Measurements from ENCODE around the gene MIGA2. TPM values are rescaled to one million over a fixed set of nuclear protein-coding genes. Genes with fewer than 3 reads are reported as not detected.

Gene MIGA2, protein sequence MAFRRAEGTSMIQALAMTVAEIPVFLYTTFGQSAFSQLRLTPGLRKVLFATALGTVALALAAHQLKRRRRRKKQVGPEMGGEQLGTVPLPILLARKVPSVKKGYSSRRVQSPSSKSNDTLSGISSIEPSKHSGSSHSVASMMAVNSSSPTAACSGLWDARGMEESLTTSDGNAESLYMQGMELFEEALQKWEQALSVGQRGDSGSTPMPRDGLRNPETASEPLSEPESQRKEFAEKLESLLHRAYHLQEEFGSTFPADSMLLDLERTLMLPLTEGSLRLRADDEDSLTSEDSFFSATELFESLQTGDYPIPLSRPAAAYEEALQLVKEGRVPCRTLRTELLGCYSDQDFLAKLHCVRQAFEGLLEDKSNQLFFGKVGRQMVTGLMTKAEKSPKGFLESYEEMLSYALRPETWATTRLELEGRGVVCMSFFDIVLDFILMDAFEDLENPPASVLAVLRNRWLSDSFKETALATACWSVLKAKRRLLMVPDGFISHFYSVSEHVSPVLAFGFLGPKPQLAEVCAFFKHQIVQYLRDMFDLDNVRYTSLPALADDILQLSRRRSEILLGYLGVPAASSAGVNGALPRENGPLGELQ
- 3.1 TPM in 2 replicates for polyA plus RNA-seq

DNA sequence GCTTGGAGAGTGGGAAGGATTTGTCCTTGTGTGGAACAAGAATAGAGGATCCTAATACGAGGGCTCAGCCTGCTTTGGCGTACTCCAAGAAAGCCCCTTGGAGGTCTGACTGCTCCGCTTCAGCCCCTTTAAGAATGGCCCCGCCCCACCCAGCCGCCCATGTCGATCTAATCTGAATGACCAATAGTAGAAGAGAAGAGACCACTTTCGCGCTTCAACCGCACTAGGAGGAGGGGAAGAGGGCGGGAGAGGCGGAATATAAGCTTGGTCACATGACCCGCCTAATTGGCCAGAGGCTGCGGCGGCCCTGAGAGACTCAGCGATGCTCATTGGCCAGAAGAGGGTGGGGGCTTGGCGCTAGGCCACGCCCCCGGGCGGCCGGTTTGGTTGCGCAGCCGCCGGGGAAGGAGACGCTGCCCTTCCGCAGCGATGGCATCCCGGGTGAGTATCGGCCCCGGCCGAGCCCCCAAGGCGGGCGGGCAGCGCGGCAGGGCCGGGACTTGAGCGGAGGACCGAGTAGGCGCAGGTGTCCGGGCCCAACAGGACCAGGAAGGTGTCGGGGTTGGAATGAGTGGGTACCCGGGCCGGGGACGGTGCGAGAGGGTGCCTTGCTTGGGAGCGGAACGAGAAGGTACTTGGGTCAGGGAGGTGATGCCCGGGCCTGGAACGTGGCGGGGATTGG, at the start of gene MIGA2:
MIGA2 (plus strand) TSS at position 386 of the 682 bp plus-strand sequence. CDS start 3,969 bp downstream, outside the sequence.

DNA sequence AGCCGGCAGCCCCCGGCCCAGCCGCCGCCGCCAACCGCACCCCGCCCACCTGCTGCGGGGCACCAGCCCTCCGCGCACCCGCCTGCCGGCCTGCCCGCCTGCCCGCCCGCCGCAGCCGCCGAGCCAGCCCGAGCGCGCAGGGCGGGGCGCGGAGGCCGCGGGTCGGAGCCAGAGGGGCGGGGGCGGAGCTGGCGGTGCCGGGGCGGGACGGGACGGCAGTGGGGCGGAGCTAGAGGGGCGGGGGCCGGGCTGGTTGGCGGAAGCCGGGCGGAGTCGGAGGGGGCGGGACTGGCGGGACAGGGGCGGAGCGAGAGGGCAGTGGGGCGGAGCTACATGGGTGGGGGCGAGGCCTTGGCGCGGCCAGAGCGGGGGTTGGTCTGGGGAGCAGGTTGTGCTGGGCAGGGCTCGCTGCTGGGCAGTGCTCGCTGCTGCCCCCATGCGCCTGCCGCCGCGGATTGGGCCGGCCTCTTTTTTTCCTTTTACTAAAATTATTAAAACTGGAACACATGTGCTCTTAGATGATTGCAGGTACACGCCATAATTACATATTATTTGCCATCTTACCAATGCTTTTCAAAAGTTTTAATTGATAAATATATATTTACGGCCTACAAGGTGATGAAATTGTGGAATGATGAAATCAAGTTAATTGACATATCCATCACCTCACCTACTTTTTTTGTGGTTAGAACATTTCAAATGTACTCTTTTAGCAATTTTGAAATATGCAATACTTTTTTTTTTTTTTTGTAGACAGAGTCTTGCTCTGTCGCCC, 8.0 kb upstream of the MIGA2 start, which contains the start of gene SH3GLB2:
SH3GLB2 (minus strand) TSS at position 140 of the 775 bp plus-strand sequence. CDS start 177 bp downstream, outside the sequence.

GRCh38 chr9:129080601-129081387, 44.4 kb downstream of the MIGA2 start, which contains the start of gene DOLPP1:
TSS of gene DOLPP1 (plus strand) at chr9:129081111. CDS start at chr9:129081132, 21 bp downstream.

DNA sequence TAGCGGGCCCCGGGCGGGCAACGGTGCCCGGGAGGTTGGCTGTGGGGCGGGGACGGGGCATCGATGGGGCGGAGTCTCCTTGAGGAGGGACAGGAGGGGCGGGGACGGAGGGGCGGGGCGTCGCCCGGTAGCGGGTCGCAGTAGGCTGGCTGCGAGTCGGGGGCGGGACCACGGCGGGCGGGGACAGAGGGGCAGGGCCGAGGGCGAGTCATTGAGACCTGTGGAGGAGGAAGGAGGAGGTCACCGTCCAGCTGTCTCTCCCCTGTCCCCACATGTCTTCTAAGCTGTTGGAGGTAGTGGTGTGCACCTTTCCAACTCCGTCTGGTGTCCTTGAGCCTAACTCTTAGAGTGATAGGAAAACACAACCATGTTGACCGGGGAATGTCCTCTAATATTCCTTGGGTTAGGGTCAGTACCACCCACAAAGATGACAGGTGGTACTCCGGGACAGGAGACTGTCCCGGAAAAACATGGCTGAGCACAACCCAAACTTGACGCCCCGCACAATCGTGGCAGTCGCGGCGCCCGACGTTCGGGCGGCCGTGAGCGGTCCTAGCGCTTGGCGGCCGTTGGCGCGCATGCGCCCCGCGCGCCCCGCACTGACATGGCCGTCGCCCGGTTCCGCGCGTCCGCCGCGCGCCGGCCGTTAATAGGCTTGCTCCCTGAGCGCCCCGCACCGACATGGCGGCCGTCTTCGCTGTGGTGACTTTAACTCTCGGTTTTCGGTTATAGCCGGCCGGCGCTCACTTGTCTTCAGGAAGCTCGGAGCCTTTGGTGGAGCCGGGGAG, 74.5 kb downstream of the MIGA2 start, which contains the start of the genes CRAT and PTPA:
CRAT (minus strand) TSS at position 54 of the 788 bp plus-strand sequence. CDS start 284 bp downstream, outside the sequence.
PTPA (plus strand) TSS at position 676 of the 788 bp plus-strand sequence. CDS start 186 bp downstream, outside the sequence.

Other genes with a start within 250 kb of the MIGA2 start
- gene TBC1D13, start 249.4 kb upstream of the MIGA2 start, polyA plus RNA-seq, result 2.0 and 2.6 TPM in 2 replicates
- 8.6 and 12.4 TPM in 2 replicates for gene ENDOG, start 218.1 kb upstream of the MIGA2 start, polyA plus RNA-seq
- 5.4 and 9.8 TPM in 2 replicates for gene SPOUT1, start 206.8 kb upstream of the MIGA2 start, polyA plus RNA-seq
- 12.4 and 14.1 TPM in 2 replicates for gene KYAT1, start 154.7 kb upstream of the MIGA2 start, polyA plus RNA-seq
- gene LRRC8A, start 154.5 kb upstream of the MIGA2 start, polyA plus RNA-seq, result 10.3 and 11.2 TPM in 2 replicates
- gene PHYHD1, start 115.6 kb upstream of the MIGA2 start, polyA plus RNA-seq, result 4.6 TPM in 1 of 2 replicates, not detected in the other
- gene DOLK, start 89.0 kb upstream of the MIGA2 start, polyA plus RNA-seq, result 16.7 and 20.3 TPM in 2 replicates
- 8.6 and 11.3 TPM in 2 replicates for gene NUP188, start 88.9 kb upstream of the MIGA2 start, polyA plus RNA-seq
- gene SH3GLB2, start 8.3 kb upstream of the MIGA2 start, polyA plus RNA-seq, result 1.6 and 3.5 TPM in 2 replicates
- 12.8 and 19.5 TPM in 2 replicates for gene DOLPP1, start 44.5 kb downstream of the MIGA2 start, polyA plus RNA-seq
- 2.7 and 3.8 TPM in 2 replicates for gene CRAT, start 74.2 kb downstream of the MIGA2 start, polyA plus RNA-seq
- 13.9 and 22.8 TPM in 2 replicates for gene PTPA, start 74.8 kb downstream of the MIGA2 start, polyA plus RNA-seq
- 0.17 and 0.89 TPM in 2 replicates for gene IER5L, start 141.6 kb downstream of the MIGA2 start, polyA plus RNA-seq

Data from Purkinje cell (primary cell).